DOHH2 (cell line): ENCODE measurements around the gene CLIC1.

ENCODE experiments used
- H3F3A ChIP-seq: fragments of 200-600 bp; sonication (generic), shearing (Covaris generic); 2 replicates; pipeline ENCODE4 v1.6.0; 2016; ENCODE audit warnings: antibody characterized with exemption, mild to moderate bottlenecking; ENCODE audit not compliant: control insufficient read depth, insufficient read depth
- H3K27ac ChIP-seq: fragments of 200-600 bp; sonication (generic); 2 replicates; pipeline ENCODE4 v1.5.1; 2014; ENCODE audit warnings: low read depth, mild to moderate bottlenecking, low read length, moderate library complexity
- H3K27me3 ChIP-seq: fragments of 200-600 bp; sonication (generic); 2 replicates; pipeline ENCODE4 v1.6.1; 2014; ENCODE audit warnings: mild to moderate bottlenecking, low read length, mixed read lengths; ENCODE audit not compliant: control insufficient read depth
- H3K36me3 ChIP-seq: fragments of 200-600 bp; sonication (generic); 2 replicates; pipeline ENCODE4 v1.6.1; 2014; ENCODE audit warnings: mild to moderate bottlenecking, low read length, moderate library complexity, mixed read lengths; ENCODE audit not compliant: control insufficient read depth
- H3K4me1 ChIP-seq: fragments of 200-600 bp; sonication (generic); 2 replicates; pipeline ENCODE4 v1.6.1; 2014; ENCODE audit warnings: mild to moderate bottlenecking, low read length, mixed read lengths; ENCODE audit not compliant: control insufficient read depth
- H3K4me2 ChIP-seq: fragments of 200-600 bp; sonication (generic); 2 replicates; pipeline ENCODE4 v1.6.0; 2014; ENCODE audit warnings: mild to moderate bottlenecking, low read length, moderate library complexity
- H3K4me3 ChIP-seq: fragments of 200-600 bp; sonication (generic); 2 replicates; pipeline ENCODE4 v1.5.1; 2014; ENCODE audit warnings: mild to moderate bottlenecking, low read length, mixed read lengths
- H3K79me2 ChIP-seq: fragments of 200-600 bp; sonication (generic); 2 replicates; pipeline ENCODE4 v1.6.1; 2014; ENCODE audit warnings: mild to moderate bottlenecking, low read length, mixed read lengths; ENCODE audit not compliant: control insufficient read depth
- H3K9me2 ChIP-seq: fragments of 200-600 bp; sonication (generic); replicated peaks from 2 replicates; pipeline ENCODE4 v1.6.1; 2014; ENCODE audit warnings: mild to moderate bottlenecking, low read length, mixed read lengths; ENCODE audit not compliant: control insufficient read depth
- H3K9me3 ChIP-seq: fragments of 200-600 bp; sonication (generic); 2 replicates; pipeline ENCODE4 v1.6.1; 2014; ENCODE audit warnings: antibody characterized with exemption, low read length, mixed read lengths; ENCODE audit not compliant: control insufficient read depth, insufficient read depth
- H4K20me1 ChIP-seq: fragments of 200-600 bp; sonication (generic); 2 replicates; pipeline ENCODE4 v1.6.0; 2014; ENCODE audit warnings: low read depth, mild to moderate bottlenecking, antibody characterized with exemption, low read length, moderate library complexity; ENCODE audit not compliant: control insufficient read depth, insufficient read depth
- CTCF ChIP-seq: fragments of 200-600 bp; sonication (generic); IDR thresholded peaks from one replicate; pipeline ENCODE4 v1.5.1; 2014; ENCODE audit warnings: antibody characterized with exemption, mild to moderate bottlenecking, low read depth, low read length; ENCODE audit not compliant: poor library complexity, severe bottlenecking
- EZH2phosphoT487 ChIP-seq: fragments of 200-600 bp; sonication (generic); IDR thresholded peaks from 2 replicates; pipeline ENCODE4 v1.6.1; 2017; ENCODE audit warnings: borderline replicate concordance, mild to moderate bottlenecking, antibody characterized with exemption, low read length, moderate library complexity, mixed read lengths

The CLIC1 gene

GRCh38 chr6:31722173-31722572 is 14.2 kb downstream of the CLIC1 start:
- Histone ChIP-seq H3K27me3 (peaks cover 10% of the 10 kb centered on the region; the same call in 1 of the 2 replicates), H3K4me1 (peaks cover 5% of the 10 kb centered on the region), H3K4me3 (no peak overlapping the region), H4K20me1 (no peaks in the 10 kb centered on the region), H3K4me2 (no peak overlapping the region), H3K79me2 (no peaks in the 10 kb centered on the region), H3K9me2 (no peaks in the 10 kb centered on the region), H3K27ac (no peak overlapping the region), H3F3A (no peaks in the 10 kb centered on the region), H3K36me3 (peaks cover 8% of the 10 kb centered on the region), H3K9me3 (no peaks in the 10 kb centered on the region)
- TF ChIP-seq EZH2phosphoT487 (no peak), CTCF (no peak)

DNA sequence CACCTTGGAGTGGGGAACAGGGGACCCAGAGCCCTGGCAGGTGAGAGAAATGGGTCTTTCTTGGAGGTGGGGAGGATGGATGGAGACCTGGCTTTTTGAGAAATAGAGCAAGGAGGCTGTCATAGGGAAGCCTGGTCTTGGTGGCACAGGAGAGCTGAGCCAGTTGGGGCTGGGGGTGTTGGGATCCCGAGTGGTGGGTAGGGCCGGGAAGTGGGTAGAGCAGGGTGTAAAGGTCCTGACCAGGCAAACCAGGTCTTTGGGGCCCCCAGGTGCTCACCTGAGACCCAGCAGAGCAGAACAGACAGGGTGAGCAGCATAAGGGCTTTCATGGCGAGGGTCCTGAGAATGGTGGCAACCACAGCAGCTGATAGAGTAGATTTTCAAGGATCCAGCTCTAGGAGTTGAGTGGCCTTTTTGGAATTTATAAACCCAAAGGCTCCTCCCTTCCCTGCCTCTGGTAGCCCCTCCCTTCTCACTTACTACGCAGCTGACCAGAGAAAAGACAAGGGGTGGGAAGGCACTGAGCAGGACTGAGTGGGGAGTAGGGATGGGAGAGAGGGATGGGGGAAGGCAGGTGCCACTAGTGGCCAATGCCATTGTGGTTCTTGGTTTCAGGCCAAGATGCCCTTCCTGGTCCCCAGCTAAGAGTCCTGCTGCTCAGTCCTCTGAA is 14.8 kb downstream of the CLIC1 start, which contains the start of gene LY6G6C:
Gene LY6G6C (minus strand): TSS at position 396 of the 670 bp plus-strand sequence. CDS start 67 bp downstream, at position 329.
- peaks cover 10% of the 10 kb centered on the region; the same call in 1 of the 2 replicates for H3K27me3 ChIP-seq
- H3K4me1 ChIP-seq = no peaks in the 10 kb centered on the region
- no peaks in the 10 kb centered on the region for H3K79me2 ChIP-seq
- no peak within 1 kb of the TSS for H3K27ac ChIP-seq
- H3K4me3 ChIP-seq = no peak within 1 kb of the TSS
- no peaks in the 10 kb centered on the region for H4K20me1 ChIP-seq
- TF ChIP-seq EZH2phosphoT487 (no peak), CTCF (no peak)
- no peaks in the 10 kb centered on the region for H3K9me2 ChIP-seq
- H3K9me3 ChIP-seq = no peaks in the 10 kb centered on the region
- H3K36me3 ChIP-seq = peaks cover 3% of the 10 kb centered on the region
- no peaks in the 10 kb centered on the region for H3F3A ChIP-seq
- H3K4me2 ChIP-seq = no peak within 1 kb of the TSS

GRCh38 chr6:31720196-31720770 is 16.0 kb downstream of the CLIC1 start:
- H3F3A ChIP-seq = no peaks in the 10 kb centered on the region
- H3K79me2 ChIP-seq = no peaks in the 10 kb centered on the region
- H4K20me1 ChIP-seq = no peaks in the 10 kb centered on the region
- H3K4me2 ChIP-seq = no peak overlapping the region
- H3K36me3 ChIP-seq = no peaks in the 10 kb centered on the region
- no peak overlapping the region for H3K4me3 ChIP-seq
- no peak overlapping the region for H3K27ac ChIP-seq
- no peaks in the 10 kb centered on the region for H3K4me1 ChIP-seq
- H3K27me3 ChIP-seq = peaks cover 10% of the 10 kb centered on the region; the same call in 1 of the 2 replicates
- H3K9me2 ChIP-seq = no peaks in the 10 kb centered on the region
- H3K9me3 ChIP-seq = no peaks in the 10 kb centered on the region
- no peak for TF ChIP-seq EZH2phosphoT487
- TF ChIP-seq CTCF = no peak
